Left kidney (tissue), 8 donors: Measurements from ENCODE around the gene WDR89. TPM values are rescaled to one million over a fixed set of nuclear protein-coding genes. Genes with fewer than 3 reads are reported as not detected.
"Not testable (repeated sequence)": the region's sequence is repeated elsewhere in the genome, so short reads cannot be mapped to it uniquely, and the experiment has no call there.

Experiments
- DNase-seq: peaks from one replicate; pipeline ENCODE4 v3.0.0-alpha.2; 2013
- long read RNA-seq, 8 donors: transcript quantifications; one replicate each; lab custom pipeline, GENCODE V29; 2026
- polyA plus RNA-seq: library from polyadenylated mRNA; unstranded; fragments of 120-200 nt; gene quantifications from one replicate; pipeline ENCODE4 v1.2.1, GENCODE V29; 2013; ENCODE audit not compliant: insufficient read length

WDR89 gene, protein sequence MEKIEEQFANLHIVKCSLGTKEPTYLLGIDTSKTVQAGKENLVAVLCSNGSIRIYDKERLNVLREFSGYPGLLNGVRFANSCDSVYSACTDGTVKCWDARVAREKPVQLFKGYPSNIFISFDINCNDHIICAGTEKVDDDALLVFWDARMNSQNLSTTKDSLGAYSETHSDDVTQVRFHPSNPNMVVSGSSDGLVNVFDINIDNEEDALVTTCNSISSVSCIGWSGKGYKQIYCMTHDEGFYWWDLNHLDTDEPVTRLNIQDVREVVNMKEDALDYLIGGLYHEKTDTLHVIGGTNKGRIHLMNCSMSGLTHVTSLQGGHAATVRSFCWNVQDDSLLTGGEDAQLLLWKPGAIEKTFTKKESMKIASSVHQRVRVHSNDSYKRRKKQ
- 25.4 TPM for polyA plus RNA-seq
- long read RNA-seq, donor 1, transcript WDR89-204 (1 exons, 2,935 nt), result major isoform, 8 of 38 reads
- long read RNA-seq, donor 1, partial matches to known transcripts, result 17 of 38 reads
- long read RNA-seq, donor 1, other reads (novel, unspliced or antisense), result 10 of 38 reads
- long read RNA-seq, donor 2, transcript WDR89-204 (1 exons, 2,935 nt), result major isoform, 11 of 22 reads
- long read RNA-seq, donor 2, partial matches to known transcripts, result 9 of 22 reads
- long read RNA-seq, donor 2, other reads (novel, unspliced or antisense), result 0 of 22 reads
- long read RNA-seq, donor 3, transcript WDR89-204 (1 exons, 2,935 nt), result major isoform, 8 of 21 reads
- long read RNA-seq, donor 3, partial matches to known transcripts, result 13 of 21 reads
- long read RNA-seq, donor 3, other reads (novel, unspliced or antisense), result 0 of 21 reads
- long read RNA-seq, donor 4, transcript WDR89-204 (1 exons, 2,935 nt), result major isoform, 5 of 5 reads
- long read RNA-seq, donor 4, partial matches to known transcripts, result 0 of 5 reads
- long read RNA-seq, donor 4, other reads (novel, unspliced or antisense), result 0 of 5 reads
- long read RNA-seq, donor 5, transcript WDR89-204 (1 exons, 2,935 nt), result major isoform, 12 of 44 reads
- long read RNA-seq, donor 5, partial matches to known transcripts, result 23 of 44 reads
- long read RNA-seq, donor 5, other reads (novel, unspliced or antisense), result 7 of 44 reads
- long read RNA-seq, donor 6, transcript WDR89-204 (1 exons, 2,935 nt), result major isoform, 10 of 23 reads
- long read RNA-seq, donor 6, partial matches to known transcripts, result 13 of 23 reads
- long read RNA-seq, donor 6, other reads (novel, unspliced or antisense), result 0 of 23 reads
- long read RNA-seq, donor 7, transcript WDR89-204 (1 exons, 2,935 nt), result major isoform, 21 of 72 reads
- long read RNA-seq, donor 7, partial matches to known transcripts, result 39 of 72 reads
- long read RNA-seq, donor 7, other reads (novel, unspliced or antisense), result 10 of 72 reads
- long read RNA-seq, donor 8, partial matches to known transcripts, result 0 of 2 reads
- long read RNA-seq, donor 8, other reads (novel, unspliced or antisense), result 0 of 2 reads

DNA sequence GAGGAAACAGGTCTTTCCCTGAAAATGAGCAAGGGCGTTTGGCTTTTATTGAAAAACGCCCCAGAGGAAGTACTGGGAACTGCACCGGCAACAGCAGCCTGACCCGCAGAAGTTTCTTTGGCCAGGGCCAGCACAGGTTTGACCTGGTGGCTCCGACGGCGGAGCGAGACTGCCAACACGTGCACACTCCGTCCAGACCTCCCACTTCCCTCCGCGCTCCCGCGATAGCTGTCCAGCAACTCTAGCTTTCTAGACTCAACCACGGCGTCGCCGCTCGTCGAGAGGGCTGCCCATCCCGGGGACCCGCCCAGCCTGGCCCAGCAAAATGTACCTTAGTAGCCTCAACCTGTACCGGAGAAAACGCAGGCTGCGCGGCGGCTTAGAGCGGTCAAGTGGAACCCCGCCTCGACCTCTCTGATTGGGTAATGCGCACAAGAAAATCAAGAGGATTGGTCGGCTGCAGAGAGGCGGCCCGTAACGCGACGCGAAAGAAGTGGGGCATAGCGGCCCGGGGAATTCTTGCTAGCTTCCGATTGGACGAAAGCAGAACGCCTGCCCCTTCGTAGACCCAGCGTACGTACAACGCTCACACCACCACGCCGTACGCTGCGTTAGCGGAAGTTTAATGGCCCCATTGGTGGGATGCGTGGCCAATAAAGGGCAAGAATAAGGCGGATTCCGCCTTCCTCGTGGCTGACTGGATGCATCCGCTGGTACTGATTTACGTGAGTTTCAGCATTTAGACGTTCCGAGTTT, at the start of gene WDR89:
Gene WDR89, minus strand, starts transcription at position 399 of the 756 bp plus-strand sequence. CDS start 41,929 bp downstream, outside the sequence.
- DNase-seq, result peak; percentile 98

GRCh38 chr14:63689132-63689531, 47.5 kb upstream of the WDR89 start:
- DNase-seq, result no peak

DNA sequence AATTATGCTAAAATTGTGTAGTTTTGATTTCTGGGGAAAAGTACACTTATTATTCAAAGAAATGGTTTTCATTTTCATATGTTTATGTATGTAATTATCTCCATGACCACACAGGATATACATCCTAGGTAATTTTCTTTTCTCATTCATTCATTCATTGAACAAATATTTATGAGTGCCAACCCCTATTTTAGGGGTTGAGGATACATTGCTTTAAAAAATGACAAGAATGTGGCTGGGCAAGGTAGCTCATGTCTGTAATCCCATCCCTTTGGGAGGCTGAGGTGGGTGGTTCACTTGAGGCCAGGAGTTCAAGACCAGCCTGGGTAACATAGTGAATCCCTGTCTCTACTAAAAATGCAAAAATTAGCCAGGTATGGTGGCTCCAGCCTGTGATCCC, 45.3 kb upstream of the WDR89 start:
- DNase-seq, result no peak

- DNase-seq, result no peak
Measured at GRCh38 chr14:63685401-63685800, 43.7 kb upstream of the WDR89 start.

DNA sequence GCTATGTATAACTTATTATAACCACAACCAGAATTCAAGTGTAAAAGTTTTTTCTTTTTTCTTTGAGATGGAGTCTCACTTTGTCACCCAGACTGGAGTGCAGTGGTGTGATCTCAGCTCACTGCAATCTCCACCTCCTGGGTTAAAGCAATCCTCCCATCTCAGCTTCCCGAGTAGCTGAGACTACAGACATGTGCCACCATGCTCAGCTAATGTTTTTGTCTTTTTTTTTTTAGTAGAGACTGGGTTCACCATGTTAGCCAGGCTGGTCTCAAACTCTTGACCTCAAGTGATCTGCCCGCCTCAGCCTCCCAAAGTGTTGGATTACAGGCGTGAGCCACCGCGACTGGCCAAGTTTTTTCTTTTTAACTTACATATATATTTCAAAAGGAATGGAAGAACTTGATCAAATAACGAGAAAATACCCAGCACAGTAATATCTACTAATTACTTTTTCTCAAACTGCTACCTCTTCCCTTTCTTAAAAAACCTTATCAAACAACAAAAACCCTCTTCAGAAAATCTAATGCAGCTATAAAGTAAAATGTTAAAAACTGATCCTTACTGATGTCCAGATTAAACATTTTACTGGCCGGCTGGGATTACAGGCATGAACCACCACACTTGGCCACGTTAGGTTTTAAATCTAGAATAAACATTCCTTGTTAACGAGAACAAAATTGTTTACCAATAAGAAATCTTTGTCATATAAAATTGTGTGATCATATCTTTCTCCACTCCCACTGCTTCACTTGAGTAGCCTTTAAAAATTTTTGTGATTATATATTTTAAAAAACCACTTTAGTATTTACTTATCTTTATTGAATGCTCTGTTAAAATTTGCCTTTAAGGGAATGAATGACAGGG, 41.3 kb upstream of the WDR89 start:
- no peak for DNase-seq

GRCh38 chr14:63678536-63678935, 36.9 kb upstream of the WDR89 start:
- DNase-seq, result no peak

DNA sequence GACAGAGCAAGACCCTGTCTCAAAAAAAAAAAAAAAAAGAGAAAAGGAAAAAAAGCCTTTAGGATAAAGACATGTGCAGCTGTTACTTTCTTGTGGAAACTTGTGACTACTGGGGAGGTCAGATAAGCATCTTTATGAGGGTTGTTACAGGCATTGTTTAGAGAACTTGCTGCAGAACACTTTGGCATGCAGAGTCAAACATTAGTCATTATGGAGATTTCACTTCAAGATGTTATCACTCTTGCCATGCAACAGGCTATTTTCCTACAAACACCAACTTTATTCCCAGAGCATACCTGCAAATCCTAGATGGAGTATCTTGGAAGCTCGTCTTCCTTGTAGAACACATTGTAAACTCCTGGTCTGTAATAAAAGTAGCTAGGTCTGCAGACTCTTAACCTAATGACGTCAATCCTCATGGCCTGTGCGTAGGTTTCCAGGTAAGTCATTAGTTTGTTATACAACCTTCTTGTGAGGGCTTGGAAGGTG, 36.3 kb upstream of the WDR89 start:
- peak; percentile 20 for DNase-seq

- DNase-seq, result no peak
Measured at GRCh38 chr14:63676615-63677014, 34.9 kb upstream of the WDR89 start.

DNA sequence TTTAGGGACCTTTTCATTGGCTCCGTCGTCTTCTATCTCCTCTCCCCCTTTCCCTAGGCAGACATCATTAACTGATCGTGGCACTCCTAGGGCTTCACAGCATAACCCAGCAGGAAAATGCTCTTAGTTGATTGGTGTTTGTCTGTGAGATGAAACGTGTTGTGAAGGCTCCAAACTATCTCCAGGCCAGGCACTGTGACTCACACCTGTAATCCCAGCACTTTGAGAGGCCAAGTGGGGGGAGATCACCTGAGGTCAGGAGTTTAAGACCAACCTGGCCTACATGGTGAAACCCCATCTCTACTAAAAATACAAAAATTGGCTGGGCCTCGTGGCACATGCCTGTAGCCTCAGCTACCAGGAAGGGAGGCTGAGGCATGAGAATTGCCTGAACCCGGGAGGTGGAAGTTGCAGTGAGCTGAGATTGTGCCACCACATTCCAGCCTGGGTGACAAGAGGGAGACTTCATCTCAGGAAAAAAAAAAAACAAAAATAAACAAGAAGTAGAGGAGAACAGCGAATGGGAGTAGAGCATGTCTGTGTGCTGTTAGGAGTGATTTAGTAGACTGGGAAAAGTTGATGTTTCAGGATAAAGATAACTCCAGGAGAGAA, 32.3 kb upstream of the WDR89 start:
- no peak for DNase-seq

DNA sequence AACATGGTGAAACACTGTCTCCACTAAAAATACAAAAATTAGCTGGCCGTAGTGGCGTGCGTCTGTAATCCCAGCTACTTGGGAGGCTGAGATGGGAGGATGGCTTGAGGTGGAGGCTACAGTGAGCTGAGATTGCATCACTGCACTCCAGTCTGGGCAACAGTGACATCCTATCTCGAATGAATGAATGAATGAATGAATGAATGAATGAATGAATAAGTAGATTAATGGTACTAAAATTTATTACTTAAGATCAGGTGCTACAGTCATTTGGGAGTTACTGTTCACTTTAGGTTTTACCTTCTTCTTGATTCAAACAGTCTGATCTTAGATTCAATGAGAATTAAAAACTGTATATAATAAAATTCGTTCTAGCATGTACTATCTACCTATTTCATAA, 31.6 kb upstream of the WDR89 start:
- DNase-seq, result no peak

DNA sequence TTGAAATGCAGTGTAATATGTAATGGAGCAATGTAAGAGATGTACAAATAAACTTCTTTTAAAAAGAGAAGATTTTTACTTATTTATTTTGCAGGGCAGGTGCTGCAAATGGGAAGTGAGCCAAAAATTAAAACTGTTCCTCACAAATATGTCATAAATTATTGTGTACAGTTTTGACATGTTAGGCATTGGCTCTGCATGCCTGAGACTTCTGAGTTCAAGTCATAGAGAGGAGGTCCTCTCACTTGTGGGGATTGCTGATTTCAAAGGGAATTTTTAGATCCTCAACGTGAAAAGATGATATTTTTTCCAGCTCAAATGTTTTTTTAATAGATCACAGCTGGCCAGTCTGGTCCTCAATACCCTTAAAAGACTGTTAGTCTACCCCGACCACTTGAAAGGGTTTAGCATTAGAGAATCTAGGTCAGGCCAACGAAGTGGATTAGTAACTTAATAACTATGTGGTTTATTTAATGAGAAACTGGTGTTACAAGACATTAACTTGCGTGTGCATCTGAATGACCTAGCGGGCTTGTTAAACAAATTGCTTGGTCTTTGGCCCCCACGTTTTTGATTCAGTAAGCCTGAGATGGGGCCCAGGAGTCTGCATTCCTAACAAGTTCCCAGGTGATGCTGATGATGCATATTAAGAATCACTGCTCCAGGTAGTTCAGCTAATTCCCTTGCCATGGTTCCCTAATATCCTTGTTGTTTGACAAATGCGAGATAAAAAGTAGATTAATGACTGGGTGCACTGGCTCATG, 30.9 kb upstream of the WDR89 start:
- peak; percentile 62 for DNase-seq

- no peak for DNase-seq
Measured at GRCh38 chr14:63671987-63672386, 30.3 kb upstream of the WDR89 start.

DNA sequence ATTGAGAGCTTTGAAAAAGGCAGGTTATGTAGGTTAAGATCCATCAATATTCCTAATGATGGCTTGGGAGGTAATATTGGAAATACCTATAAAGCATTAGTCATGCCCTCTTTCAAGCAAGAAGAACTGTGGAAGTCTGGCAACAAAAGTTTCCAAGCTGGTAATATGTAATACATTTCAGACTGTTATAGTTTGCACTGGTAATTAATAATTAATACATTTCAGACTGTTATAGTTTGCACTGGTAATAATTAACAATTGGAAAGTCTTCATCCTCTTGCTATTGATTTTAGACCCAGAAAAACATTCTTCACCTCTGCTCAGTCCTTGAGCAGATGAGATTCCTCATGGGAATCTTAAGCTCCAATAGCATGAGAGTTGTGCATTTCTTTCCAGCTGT, 29.0 kb upstream of the WDR89 start:
- DNase-seq, result no peak

DNA sequence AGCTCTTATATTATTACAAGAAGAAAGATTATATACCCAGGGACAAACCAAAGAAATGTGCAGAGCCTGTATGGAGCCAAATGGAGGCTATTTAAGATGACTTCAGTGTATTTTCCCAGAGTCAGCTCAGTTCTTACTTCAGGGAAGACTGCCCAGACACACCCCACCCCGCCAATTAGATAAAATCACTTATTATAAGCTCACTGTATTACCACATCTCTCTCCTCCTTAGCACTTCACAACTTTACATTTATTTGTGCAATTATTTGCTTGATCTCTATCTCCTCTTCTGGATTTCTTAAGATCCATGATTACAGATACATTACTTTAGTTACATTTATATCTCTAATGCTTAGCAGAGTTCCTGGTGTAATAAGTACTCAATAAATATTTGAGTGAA, 24.7 kb upstream of the WDR89 start:
- no peak for DNase-seq

DNA sequence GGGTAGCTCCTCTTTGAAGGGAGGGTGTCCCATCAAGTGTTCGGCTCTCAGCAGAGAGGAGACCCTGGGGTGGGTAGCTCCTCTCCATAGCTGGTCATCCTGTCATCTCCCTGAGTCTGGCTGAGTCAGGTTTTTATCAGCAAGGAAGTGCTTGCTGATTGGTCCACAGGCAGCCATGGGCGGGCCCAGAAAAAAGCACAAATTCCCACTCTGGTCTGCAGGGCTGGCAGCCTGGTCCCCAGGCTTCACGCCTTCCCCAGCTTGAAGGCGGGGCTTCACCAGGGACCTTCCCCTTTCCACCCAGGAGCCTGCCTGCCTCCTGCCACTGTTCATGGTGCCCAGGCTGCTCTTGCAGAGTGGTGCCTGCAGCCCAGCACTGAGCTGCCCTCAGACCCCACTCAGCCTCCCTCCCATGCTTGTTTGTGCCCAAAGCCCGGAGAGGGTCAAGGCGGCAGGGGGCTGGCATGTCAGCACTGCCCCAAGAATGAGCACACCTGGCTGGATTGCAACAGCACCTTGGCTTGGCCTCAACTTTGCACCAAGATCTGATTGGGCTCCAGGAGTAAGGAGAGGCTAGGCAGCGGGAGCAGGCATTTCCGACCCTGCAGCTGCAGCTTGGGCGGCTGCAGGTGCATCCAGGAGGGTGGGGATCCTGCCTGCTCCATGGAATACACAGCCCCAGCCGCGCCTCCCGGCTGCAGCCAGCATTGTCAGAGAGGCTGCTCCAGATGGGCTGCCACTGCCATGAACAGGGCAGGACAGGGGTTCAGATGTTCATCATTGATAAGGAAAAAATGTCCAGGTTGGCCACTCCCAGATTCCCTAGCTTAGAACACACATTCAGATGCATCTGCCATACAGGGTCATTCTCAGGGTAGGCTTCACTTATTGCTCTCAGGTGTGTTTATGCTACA, 22.0 kb upstream of the WDR89 start:
- no peak for DNase-seq

DNA sequence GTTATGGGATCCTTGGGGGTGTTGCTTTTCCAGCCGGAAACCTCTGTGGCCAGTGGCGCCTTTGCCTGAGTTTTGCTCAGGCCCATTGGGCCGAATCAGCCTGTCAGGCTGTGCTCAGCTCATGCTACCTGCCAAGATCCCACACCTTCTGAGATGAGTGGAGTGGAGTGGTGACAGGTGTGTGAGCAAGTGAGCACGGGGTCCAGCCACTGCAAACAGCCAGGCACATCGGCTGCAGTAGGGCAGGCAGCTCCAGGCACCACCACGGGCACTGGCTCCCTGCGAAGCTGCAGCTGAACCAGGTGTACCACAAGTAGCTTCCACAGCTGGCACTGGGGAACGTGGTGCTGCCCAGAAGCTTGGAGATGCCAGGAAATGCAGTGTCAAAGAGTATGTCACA, 21.1 kb upstream of the WDR89 start:
- no peak for DNase-seq

DNA sequence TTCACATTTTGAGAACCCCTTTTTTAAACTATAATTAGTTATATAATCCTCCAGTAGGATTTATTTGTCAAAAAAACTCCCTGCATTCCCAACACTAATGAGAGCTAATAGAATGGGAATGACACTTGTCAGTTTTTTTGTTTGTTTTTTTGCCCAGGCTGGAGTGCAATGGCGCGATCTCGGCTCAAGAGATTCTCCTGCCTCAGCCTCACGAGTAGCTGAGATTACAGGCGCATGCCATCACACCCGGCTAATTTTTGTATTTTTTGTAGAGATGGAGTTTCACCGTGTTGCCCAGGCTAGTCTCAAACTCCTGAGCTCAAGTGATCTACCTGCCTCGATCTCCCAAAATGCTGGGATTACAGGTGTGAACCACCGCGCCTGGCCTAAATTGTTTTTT, 20.2 kb upstream of the WDR89 start:
- DNase-seq, result not testable (repeated sequence)

- no peak for DNase-seq
Measured at GRCh38 chr14:63659726-63660125, 18.1 kb upstream of the WDR89 start.
